K562 (cell line): ENCODE measurements around the gene NFATC3. TPM values are rescaled to one million over a fixed set of nuclear protein-coding genes. Genes with fewer than 3 reads are reported as not detected.

Experiments used
- ATAC-seq: fragments of 200-7000 bp; cut with Tn5 transposase; 3 replicates; pipeline ENCODE4 v1.9.1; 2020; ENCODE audit warnings: moderate library complexity
- BruUV-seq: library from RNA; stranded (reverse); fragments of 400-500 nt; replicated peaks from 2 replicates; lab custom pipeline; 2021; lab: Mats Ljungman, UMichigan
- CTCF ChIA-PET: fragments of 300-600 bp; formaldehyde crosslinking; extraction: SDS; loops from one replicate; lab custom pipeline; 2021; ENCODE audit warnings: low intra/inter-chr PET ratio; lab: Yijun Ruan, JAX
- POLR2A ChIA-PET: fragments of 300-600, 350-650 bp; sonication (Branson Sonifier 250); formaldehyde crosslinking; extraction: SDS; loops from one replicate; lab custom pipeline; 2021; ENCODE audit warnings: antibody characterized with exemption, inconsistent platforms; lab: Yijun Ruan, JAX
- DNase-seq, 4 experiments: peaks; one replicate each; pipeline versions ENCODE4 v3.0.0 to v3.0.0-alpha.2; 2011 to 2018; ENCODE audit warnings: low spot score in 3 of 4, mixed read lengths in 3 of 4; ENCODE audit errors: extremely low read depth in 1 of 4
- FAIRE-seq: peaks from 2 replicates; lab custom pipeline; 2011; peaks lifted over from hg19 to GRCh38; lab: Jason Lieb, UNC
- H2AFZ ChIP-seq: 2 replicates; pipeline ENCODE4 v1.6.0; 2011; ENCODE audit warnings: low read depth, low read length, control low read depth, inconsistent platforms
- H3K27ac ChIP-seq: fragments of 200-600 bp; 3 replicates; pipeline ENCODE4 v1.8.0; 2011; ENCODE audit warnings: low read depth, mild to moderate bottlenecking, control low read depth, inconsistent platforms, low read length, moderate library complexity, mixed read lengths; ENCODE audit errors: extremely low read depth
- H3K27me3 ChIP-seq, 2 experiments: fragments of 300-600 bp in 1 of 2; 2 replicates in 1 of 2; 3 replicates in 1 of 2; pipeline versions ENCODE4 v1.6.0 to v1.8.0; 2011; ENCODE audit warnings: inconsistent platforms in 2 of 2, low read length in 2 of 2, mild to moderate bottlenecking in 1 of 2, mixed read lengths in 1 of 2, moderate library complexity in 1 of 2; ENCODE audit not compliant: control insufficient read depth in 2 of 2, insufficient read depth in 2 of 2
- H3K36me3 ChIP-seq: fragments of 300-600 bp; 3 replicates; pipeline ENCODE4 v1.8.0; 2011; ENCODE audit warnings: mild to moderate bottlenecking, low read length, inconsistent platforms; ENCODE audit not compliant: control insufficient read depth, insufficient read depth
- H3K4me1 ChIP-seq, 2 experiments: fragments of 200-600 bp in 1 of 2; replicated peaks in 1 of 2; 2 replicates in 1 of 2; 3 replicates in 1 of 2; pipeline versions ENCODE4 v1.5.1 to v1.8.0; 2011; ENCODE audit warnings: inconsistent platforms in 2 of 2, low read length in 2 of 2, mild to moderate bottlenecking in 1 of 2, mixed read lengths in 1 of 2, moderate library complexity in 1 of 2; ENCODE audit not compliant: control insufficient read depth in 2 of 2, insufficient read depth in 2 of 2
- H3K4me2 ChIP-seq: 2 replicates; pipeline ENCODE4 v1.6.1; 2011; ENCODE audit warnings: low read length, control low read depth, inconsistent platforms, mixed read lengths; ENCODE audit not compliant: insufficient read depth
- H3K4me3 ChIP-seq: fragments of 200-600 bp; sonication (generic), shearing (Covaris generic); 2 replicates; pipeline ENCODE4 v1.5.1; 2016; ENCODE audit warnings: control low read depth, inconsistent platforms
- H3K79me2 ChIP-seq: fragments of 200-600 bp; 3 replicates; pipeline ENCODE4 v1.8.0; 2011; ENCODE audit warnings: low read length, inconsistent platforms; ENCODE audit not compliant: control insufficient read depth, insufficient read depth
- H3K9ac ChIP-seq, 2 experiments: 2 replicates each; pipeline versions ENCODE4 v1.6.0 to v1.6.1; 2011; ENCODE audit warnings: low read depth in 2 of 2, low read length in 2 of 2, control low read depth in 1 of 2, inconsistent platforms in 1 of 2, mild to moderate bottlenecking in 1 of 2, mixed read lengths in 1 of 2; ENCODE audit not compliant: insufficient read depth in 1 of 2
- H3K9me1 ChIP-seq: one replicate; pipeline ENCODE4 v1.6.0; 2011; ENCODE audit warnings: inconsistent platforms, mild to moderate bottlenecking, low read length, moderate library complexity; ENCODE audit not compliant: control insufficient read depth, insufficient read depth
- H3K9me3 ChIP-seq: replicated peaks from 2 replicates; pipeline ENCODE4 v1.5.1; 2011; ENCODE audit warnings: low read depth, low read length, inconsistent platforms; ENCODE audit not compliant: control insufficient read depth, insufficient read depth
- H4K20me1 ChIP-seq: replicated peaks from 2 replicates; pipeline ENCODE4 v1.6.1; 2011; ENCODE audit warnings: low read length, inconsistent platforms, mixed read lengths; ENCODE audit not compliant: control insufficient read depth, insufficient read depth
- E4F1 ChIP-seq: fragments of 250-450 bp; sonication (Bioruptor Pico); IDR thresholded peaks from 2 replicates; pipeline ENCODE4 v1.5.0; 2021; ENCODE audit warnings: mild to moderate bottlenecking, borderline replicate concordance
- WGBS: fragments of 100-300 bp; shearing (Covaris generic); methylation state at CpG from one replicate; pipeline ENCODE4 v1.1.6; 2016; ENCODE audit warnings: low coverage, mixed read lengths; ENCODE audit not compliant: insufficient coverage; ENCODE audit errors: missing lambda C conversion rate; 5-methylcytosine and 5-hydroxymethylcytosine counted together
- in situ Hi-C: fragments of 300-500 bp; cut with MboI; formaldehyde crosslinking; loops from 4 replicates; pipeline ENCODE4 v1.15.0; 2018; ENCODE audit warnings: inconsistent platforms, mixed read lengths
- intact Hi-C: fragments of 100-400 bp; cut with micrococcal nuclease; formaldehyde crosslinking; loops from 2 replicates; pipeline ENCODE4 v1.14.2; 2022
- polyA plus RNA-seq, 8 experiments: library from polyadenylated mRNA; depleted of rRNA in 4 of 8; stranded (reverse) in 5 of 8; unstranded in 3 of 8; fragments of >200 nt; fragmentation: Nextera tagmentation in 2 of 8; fragmentation: Illumina TruSeq in 1 of 8; extraction: Ambion mirVana in 2 of 8; extraction: Trizol in 1 of 8; gene quantifications; 2 replicates each; pipeline versions ENCODE4 v1.2.1 to v1.2.3, GENCODE V29; 2011 to 2014; ENCODE audit warnings: inconsistent platforms in 1 of 8, missing spikeins in 1 of 8
- total RNA-seq, 7 experiments: library from RNA; depleted of rRNA in 6 of 7; stranded (reverse); fragments of >200 nt in 6 of 7; fragmentation: Illumina TruSeq in 2 of 7; extraction: Trizol in 2 of 7; gene quantifications; 2 replicates each; pipeline versions ENCODE4 v1.2.1 to v1.2.3, GENCODE V29; 2011 to 2021; ENCODE audit warnings: low replicate concordance in 1 of 7

Gene NFATC3
- total and polyA plus RNA-seq, 9 of the 15 experiments (the other 6 are each of a cell fraction or from before 2014, with no cell fraction given), result 15.7 to 98.4 (median 59.4) TPM

GRCh38 chr16:68236137-68236825, 151.1 kb downstream of the NFATC3 start:
- Histone ChIP-seq H3K27me3 (no peaks in the 10 kb centered on the region), H3K36me3 (peaks cover 5% of the 10 kb centered on the region; the same call in 2 of the 3 replicates), H3K4me3 (no peak overlapping the region), H3K9ac (no peak overlapping the region), H3K4me1 (peaks cover 0 to 19% of the 10 kb centered on the region in 2 experiments; a peak in 1 of 5 replicates), H3K9me1 (no peaks in the 10 kb centered on the region), H3K9me3 (peaks cover 7% of the 10 kb centered on the region), H3K27ac (no peak overlapping the region), H3K4me2 (no peak overlapping the region)
- no TSS peak for BruUV-seq
- 93% methylated on average over 13 of the region's 45 CpGs for WGBS
- in situ Hi-C loops, result no loop called here
- CTCF ChIA-PET, result no interaction called here
- no peak for DNase-seq
- intact Hi-C loops, result no loop called here
- no peak for TF ChIP-seq E4F1 (CRISPR knock-in tag)
- TF ChIP-seq, all 486 proteins: peak for 0
- POLR2A ChIA-PET, result no interaction called here
- ATAC-seq (no peak), FAIRE-seq (no peak)
- Histone ChIP-seq H2AFZ (no peak overlapping the region), H3K79me2 (no peaks in the 10 kb centered on the region), H4K20me1 (no peaks in the 10 kb centered on the region)
